GM19397 (cell line): Measurements from ENCODE around the gene AK4.

Experiments used
- ATAC-seq: cut with Tn5 transposase; IDR thresholded peaks from one replicate; pipeline ENCODE4 v1.9.1; 2021; ENCODE audit warnings: mild to moderate bottlenecking, moderate library complexity; ENCODE audit not compliant: unreplicated experiment

AK4 gene

DNA sequence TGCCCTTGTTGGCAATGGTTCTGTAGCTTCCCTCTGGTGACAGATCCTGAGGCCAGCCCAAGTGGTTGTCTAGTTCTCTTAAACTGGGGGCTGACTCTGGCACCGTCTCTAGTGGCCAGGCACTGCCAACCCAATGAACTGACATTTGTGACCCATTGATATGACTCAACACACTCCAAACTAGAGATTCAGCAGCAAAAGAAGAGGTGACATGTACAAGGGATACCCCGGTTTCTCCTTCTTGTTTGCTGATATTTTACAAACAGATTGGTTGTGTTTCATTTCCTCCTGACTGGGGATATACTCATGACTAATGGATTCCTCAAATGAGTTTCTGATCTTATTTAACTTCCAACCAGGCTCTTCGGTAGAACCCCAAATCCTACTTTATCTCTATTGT lies 95.5 kb downstream of the AK4 start:
- ATAC-seq = no peak

DNA sequence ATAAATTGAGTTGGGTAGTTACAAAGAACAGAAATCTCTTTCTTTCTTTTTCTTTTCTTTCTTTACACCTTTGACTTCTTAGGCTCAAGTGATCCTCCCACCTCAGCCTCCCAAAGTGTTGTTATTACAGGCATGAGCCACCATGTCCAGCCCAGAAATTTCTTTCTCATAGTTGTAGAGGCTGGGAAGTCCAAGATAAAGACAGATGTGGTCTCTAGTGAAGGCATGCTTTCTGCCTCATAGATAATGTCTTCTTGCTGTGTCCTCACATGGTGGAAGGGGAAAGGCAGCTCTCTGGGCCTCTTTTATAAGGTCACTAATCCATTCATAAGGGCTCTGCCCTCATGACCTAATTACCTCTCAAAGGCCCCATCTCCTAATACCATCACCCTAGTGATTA lies 97.3 kb downstream of the AK4 start:
- no peak for ATAC-seq

DNA sequence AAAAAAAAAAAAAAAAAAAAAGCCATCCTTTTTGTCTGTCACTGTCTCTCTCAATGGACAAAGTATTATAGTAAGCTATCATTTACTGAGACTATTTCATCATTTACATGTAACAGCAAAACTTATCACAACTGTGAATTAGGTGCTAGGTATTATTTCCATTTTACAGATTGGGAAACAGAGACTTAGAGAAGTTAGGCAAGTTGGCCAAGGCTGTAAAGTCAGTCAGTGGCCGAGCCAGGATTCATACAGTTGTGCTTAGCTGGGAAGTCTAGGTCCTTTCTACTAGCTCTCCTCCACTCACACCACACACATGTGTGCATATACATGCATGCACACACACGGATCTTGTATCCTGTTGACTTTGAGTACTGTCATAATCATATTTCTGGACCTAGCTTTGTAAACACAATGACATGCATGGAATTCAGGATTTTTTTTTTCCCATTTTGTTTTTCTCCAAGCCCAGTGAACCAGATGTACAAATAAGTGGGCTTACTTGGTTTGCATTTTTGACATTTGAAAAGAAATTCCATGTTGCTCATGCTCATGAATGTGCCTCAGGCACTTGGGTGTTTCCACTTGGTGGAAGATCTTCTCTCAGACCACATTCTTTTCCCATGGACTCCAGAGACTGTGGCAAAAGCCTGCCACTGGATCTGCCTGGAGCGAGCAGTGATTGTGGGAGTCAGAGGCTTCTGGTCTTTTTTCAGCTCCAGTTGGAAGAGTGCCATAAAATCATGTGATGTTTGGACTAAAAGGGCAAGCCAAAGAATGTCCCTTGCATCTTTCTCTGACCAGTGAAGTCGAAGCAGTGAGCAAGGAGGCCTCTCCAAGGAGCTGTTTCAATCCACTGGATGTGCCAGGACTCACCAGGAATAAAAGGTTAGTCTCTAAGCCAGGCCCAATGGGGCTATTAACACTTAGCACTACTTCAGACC lies 99.7 kb downstream of the AK4 start:
- ATAC-seq = no peak

DNA sequence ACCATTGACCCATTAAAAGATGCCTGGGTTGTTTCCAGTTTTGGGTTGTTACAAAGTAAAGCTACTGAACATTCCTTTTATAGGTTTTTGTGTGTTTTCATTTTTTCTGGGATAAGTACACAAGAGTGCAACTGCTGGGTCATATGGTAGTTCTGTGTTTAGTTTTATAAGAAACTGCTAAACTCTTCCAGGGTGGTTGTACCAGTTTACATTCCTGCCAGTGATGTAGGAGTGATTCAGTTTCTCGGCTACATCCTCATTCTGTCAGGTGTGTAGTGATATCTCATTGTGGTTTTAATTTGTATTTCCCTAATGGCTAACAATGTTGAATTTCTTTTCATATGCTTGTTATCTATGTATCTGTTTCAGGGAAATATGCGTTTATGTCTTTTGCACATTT lies 102.8 kb downstream of the AK4 start:
- ATAC-seq = no peak

DNA sequence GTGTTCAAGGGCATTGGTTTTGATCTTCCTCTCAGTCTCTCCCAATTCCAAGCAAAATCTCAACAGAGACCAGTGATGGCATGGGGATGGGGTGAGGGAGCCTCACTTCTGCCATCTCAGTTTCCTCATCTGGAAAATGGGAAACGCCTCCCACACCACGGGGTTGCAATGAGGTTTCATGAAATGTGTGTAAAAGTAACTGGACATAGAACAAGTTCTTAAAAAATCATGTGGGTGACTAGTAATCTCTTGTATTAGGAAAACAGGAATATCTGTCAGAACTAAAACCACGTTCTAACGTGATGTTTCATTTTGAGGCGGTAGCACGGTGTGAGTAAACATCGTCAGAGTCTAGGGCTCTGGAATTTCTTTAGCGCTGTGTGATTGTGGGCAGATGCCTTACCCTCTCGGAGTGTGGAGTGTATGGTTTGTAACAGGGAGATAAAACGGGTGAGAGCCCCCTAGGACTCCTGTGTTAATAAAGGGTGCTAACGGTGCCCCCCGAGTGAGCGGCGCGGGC lies 105.9 kb downstream of the AK4 start:
- no peak for ATAC-seq

DNA sequence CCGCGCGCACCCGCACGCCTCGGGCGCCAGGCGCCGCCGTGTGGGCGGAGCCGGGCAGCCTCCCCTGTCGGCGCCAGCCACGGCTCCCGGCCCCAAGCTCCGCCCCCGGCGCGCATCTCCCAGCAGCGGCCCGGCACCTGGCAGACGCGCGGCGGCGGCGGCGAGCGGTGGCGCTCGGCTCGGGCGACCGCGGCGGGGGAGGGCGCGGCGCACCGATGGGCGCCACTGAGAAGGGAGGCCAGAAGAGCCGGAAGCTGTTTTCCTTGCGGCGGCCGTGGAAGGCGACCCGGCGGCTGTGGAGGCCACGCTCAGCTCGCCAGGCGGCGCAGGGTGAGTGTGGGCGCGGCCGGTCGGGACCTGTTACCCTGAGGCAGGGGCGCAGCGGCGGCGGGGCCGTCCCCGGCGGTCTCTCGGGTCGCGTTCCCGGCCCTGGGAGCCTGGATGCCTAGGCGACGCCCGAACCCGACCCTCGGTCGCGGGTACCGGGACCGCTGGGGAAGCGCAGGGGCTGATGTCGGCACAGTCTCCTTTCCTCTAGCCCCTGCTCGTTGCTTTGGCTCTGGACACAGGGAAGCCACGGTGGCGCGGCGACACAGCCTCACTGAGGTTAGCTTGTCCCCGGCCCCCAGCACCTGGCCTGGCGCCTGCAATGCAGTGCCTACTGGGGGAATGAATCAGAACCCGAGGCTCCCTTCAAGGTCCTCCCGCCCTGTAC lies 106.5 kb downstream of the AK4 start:
- ATAC-seq = peak; percentile 98

DNA sequence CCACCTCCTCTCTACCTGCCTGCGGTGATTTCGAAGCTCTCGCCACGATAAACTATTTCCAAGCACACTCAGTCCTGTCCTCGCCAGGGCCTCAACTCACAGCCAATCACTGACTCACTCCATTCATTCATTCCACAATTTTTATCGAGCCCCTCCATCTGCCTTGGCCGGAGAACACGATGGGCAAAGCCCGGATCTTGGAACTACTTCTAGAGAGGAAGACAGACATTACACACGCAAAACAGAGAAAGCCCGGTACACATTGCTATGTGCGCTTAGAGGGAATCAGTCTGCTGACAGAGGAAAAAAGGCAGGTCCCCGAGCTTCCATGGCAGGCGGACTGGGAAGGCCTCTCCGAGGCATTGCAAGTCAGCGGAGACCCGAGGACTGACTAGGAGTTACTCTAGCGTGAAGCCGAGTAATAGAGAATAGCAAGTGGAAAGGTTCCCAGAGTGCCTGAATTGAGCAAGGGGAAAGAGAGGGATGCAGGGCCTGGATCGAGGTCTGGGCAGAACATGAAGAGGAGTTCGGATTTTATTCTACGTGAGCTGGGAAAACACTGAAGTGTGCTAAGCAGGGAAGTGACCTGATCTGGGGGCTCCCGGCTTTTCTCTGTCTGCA lies 107.1 kb downstream of the AK4 start:
- no peak for ATAC-seq

DNA sequence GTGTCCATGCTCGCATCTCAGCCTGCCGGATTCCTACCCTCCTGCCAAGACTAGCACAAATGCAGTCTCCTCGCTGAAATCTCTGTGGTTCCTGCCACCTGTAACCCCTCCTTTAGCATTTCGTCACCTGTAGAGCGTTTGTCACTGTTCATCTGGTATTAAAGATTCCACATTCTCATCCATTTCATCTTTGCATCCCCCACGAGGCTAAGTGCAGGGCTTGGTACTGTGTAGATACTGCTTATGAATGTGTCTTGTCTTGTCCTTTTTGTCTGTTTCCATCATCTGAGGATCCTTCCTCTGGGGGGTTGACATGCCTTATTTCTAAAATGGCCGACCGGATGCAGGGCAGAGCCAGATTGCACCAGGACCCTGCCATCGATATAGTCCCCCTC lies 107.7 kb downstream of the AK4 start:
- no peak for ATAC-seq

DNA sequence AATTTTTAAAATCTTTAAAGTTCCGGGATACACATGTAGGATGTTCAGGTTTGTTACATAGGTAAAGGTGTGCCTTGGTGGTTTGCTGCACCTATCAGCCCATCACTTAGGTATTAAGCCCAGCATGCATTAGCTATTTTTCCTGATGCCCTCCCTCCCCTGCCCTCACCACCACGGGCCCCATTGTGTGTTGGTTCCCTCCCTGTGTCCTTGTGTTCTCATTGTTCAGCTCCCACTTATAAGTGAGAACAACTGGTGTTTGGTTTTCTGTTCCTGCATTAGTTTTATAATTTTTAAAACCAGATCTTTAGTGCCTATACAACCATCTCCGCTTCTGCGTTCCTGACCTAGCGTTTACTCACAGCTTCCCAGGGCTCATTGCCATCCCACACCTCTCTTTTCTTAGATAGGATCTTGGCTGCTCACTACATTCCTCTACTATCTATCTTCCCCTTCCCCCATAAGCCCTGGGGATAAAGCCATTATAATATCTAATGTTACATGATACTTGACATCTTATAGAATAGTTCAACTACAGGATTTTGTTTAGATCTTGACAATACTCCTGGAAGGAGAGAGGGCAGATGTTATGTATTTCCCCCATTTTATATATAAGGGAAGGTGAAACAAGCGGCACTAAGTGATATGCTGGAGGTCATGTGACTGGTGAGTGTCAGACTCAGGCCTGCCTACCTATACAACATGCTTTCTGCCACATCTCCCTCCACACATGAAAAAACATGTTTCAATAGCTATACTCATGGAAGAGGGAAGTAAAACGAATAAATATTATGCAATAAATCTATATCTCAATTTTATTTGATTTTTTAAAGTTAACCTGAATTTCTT lies 109.1 kb downstream of the AK4 start:
- no peak for ATAC-seq

DNA sequence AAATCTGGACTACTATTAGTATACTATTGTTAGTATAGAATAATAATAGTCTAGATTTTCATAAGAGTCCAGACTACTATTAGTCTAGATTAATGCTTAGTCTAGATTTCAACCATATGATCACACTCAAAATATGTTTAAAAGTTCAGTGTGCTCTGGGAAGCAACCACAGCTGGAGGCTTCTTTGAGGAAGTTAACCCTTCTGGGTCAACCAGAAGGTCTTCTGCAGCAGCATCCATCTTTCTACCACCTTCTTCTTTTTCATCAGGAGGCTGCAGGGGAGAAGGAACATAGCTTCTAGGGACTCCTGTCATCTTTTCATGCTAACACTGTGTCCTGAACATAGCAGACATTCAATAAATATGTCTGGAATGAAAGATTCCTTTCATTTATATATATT lies 110.1 kb downstream of the AK4 start:
- ATAC-seq = no peak

DNA sequence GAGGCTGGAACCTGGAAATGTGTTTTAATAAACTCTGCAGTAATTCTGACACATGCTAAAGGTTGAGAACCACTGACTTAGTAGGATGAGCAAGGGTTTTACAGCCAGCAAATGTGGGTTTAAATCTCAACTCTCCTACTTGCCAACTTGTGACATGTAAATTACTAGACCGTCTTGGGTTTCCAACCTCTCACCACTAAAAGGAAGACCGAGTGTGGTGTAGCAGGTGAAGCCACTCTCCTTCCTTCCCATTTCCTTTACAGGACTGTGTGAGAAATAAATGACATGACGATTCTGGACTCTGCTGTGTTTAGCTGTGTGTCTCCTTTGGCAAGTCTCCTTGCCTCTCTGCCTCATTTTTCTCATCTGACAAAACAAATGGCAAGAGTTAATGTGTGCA lies 111.8 kb downstream of the AK4 start:
- ATAC-seq = no peak

DNA sequence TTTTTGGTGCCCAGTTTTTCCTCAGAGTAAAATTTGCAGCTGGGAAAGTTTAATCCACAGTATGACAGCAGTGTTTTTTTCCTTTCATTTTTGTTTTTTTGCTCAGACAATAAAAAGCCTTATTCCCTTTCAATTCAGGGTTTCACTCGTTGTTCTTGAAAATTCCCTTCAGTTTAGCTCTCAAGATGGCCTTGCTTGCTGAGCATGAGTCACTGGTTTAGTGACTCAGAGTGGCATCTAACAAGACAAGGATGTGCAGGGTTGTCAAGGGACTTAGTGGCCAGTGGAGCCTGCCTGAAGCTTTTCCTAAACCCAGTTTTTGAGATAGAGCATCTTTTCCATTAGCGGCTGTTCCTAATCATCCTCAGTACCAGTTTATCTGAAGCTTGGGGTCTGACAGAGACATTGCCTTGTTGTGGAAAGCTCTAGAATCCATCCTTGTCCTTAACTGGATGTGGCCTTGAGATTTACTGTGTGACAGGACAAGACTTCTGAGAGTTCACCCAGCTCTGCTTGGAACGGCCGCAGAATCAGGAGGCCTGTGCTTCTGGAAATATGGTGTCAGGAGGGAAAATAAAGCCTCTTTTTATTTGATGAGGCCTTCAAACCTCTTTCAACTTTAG lies 113.0 kb downstream of the AK4 start:
- no peak for ATAC-seq

DNA sequence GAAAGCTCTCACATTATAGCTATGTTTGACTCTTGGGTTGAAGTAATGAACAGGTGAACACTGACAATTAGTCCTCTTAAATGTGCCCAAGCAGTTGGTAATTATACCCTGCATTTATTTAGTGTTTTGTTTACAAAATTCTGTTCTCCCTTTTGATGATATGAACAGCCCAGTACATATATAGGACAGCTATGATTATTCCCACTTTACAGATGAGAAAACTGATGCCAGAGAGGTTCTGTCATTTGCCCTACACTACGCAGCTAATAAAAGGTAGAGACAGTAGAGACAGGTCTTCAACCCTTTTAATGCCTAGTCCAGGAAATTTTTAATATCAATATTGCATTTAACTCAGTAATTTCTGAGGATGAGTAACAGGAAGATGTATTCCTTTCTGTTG lies 115.3 kb downstream of the AK4 start:
- no peak for ATAC-seq

DNA sequence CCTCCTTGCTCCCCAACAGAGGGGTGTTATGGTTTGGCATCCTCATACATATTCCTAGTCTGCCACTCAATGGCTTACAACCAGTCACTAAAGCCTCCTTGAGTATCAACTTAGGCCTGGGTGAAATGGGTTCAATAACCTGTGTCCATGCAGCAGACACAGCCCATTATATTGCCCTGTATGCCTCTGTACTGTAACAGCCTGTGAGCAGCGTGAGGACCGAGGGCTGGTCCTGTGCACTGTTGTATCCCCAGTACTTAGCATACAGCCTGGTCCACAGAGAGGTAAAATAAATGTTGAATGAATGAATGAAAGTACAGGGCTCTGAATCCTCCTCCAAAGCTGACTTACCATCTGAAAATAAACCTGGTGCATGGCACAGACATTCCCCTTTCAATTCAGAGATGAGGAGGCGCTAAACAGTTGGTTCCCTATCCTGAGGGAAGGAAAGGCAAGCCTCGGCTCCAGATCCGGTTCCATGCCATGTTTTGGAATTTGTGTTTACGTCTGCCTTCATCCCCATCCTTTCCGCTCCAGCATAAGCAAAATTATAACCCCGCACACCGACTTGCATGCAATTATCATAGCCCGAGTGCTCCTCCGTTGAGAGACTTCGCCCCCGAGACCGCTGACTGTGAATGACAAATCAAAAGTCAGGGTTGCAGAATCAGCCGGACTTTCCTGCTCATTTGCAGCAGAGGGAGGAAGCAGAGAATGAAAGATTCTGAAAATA lies 116.4 kb downstream of the AK4 start:
- ATAC-seq = no peak

DNA sequence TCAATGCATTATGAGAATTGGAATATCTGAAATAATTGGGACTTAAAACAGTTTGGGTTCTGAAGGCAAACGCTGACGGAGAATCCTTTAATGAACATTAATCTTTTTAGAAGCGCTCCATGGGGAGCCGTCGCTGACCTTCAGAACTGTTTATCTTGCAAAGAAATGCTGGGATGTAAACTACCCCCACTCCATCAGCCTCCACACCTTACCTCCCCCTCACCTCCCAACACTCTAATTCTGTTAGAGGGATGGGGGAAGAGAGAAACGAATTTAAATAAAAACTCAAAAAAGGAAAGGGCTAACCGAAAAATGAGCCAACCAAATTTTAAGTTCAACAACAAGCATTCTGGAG lies 117.3 kb downstream of the AK4 start:
- ATAC-seq = no peak

DNA sequence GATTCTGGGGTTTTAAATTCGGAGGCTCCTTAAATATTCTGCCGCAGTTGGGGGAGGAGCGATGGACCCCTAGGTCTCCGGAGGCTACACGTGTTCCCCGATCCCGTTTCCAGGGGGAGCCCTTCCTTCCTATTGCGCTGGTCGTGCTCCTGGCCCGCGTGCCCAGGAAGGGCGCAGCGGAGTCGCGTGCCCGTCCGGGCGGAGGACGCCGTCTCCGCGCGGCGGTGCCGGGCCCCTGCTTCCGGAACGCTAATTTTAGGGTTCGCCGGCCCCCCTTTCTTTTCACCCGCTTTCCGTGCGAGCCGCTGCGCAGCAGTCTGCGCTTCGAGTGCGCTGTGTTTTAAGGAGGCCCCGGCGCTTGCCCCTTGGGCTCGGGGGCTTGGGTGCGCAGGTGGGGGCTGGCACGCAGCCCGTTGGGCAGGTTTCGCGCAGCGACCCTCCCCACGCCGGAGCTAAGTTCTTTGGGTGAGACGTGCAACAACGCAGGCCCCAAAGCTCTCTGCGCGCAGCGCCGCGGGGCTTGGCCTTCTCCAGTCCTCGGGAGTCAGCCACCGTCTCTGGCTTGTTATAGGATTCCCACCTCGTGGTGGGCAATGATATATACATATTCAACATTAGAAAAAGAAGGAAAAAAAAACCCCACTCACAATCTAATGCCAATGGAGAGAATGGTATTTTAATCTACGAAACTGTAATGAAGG lies 117.8 kb downstream of the AK4 start:
- ATAC-seq = peak; percentile 63

DNA sequence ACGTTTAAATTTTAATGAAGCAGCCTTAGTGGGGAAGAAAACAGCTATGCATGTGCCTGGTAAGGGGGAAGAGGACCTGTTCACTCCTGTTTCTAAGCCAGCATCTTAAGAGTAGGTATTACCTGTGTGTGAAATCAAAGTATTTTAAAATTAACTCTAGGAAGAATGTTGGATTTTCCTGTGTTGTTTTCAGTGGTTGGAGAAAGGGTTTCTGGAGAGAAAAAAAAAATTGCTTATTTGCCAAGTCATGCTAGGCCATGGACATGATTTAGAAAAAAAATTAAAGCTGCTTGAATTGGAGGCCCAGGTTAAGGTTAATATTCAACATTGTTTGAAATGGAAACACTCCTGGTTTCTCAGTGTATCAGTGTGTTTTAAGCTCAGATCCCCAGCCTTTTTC lies 118.5 kb downstream of the AK4 start:
- no peak for ATAC-seq

DNA sequence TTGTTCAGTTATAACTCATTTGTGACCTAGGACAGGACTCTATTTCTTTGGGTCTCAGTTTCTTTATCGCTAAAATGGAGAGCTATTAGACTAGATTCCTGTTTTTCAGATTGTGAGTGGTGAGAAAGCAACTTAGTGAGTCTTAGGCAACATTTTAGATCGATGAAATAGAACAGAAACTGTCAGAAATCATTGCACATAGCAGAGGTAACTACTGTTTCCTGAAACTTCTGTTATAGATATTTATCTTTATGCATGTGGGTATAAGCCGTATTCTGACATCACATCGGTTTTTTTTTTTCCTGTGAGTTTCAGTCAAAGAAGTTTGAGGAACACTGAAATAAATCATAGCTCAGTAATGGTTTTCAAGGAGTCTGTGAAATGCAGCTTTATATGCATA lies 119.3 kb downstream of the AK4 start:
- no peak for ATAC-seq

DNA sequence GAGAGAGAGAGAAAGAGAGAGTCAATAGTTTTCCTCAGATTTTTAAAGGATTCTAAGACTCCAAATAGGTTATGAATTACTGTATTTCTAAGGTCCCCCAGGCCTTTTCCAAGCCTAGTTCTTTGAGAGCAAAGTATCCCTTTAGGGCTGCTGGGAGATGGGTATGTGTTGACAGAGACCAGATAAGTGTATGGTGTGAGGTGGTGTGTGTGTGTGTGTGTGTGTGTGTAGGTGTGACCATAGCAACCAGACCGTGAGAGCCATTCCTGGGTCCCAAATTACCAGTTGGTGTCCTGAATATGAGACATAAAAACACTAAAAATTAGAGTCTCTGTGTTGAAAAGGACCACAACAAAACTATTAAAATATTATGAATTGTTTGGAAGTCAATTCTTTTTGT lies 119.7 kb downstream of the AK4 start:
- ATAC-seq = no peak
